ENCODE results near the gene ATP2A2.

ATP2A2 gene

DNA sequence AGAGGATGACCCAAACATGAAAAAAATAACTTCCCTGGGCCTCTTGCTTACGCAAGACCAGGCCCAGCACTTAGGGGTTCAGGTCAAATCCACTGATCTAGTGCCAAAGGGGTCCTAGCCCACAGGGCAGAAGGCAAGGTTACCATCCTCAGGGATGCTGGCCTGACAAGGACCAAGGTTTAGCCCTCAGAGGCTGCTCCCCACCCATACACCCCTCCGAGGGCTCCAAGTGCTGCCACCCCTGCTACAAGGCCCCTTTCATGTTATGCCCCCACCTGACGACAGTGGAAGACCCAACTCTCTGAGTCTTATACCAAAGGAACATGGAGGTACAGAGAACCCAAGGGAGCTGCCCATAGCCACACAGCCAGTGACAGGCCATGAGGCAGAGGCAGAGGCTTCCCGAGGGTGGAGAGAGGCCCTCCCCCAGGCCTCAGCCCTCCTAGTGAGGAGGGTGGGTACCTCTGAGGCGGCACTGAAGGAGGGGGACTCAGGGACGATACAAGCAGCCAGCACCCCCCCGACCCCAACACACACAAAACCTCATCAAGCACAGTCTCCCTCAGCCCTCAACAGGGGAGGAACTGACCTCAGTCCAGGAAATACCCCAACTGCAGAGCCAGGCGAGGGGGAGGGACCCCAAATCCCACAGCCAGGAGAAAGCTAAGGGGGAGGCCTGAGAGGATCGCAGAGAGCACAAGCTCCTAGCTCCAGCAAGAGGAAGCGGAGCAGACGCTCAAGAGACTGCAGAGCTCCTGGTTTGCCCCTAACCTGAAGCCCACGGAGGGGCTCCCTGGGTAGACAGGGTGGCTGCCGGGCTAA is 85.5 kb downstream of the ATP2A2 start:
- H3K4me3 ChIP-seq (ENCODE audit: low read length) = no peak overlapping the region
- no peak for DNase-seq (ENCODE audit: low read depth, low spot score)
- H3K27ac ChIP-seq (ENCODE audit: low read length) = no peak overlapping the region
- WGBS (ENCODE audit: insufficient coverage, insufficient read length) = no CpG with 5 or more reads among the region's 13 CpGs
- no peaks in the 10 kb centered on the region; the same call in 1 of the 2 replicates for H3K4me1 ChIP-seq (ENCODE audit: control insufficient read depth, insufficient read depth, low read length)
- H3K36me3 ChIP-seq (ENCODE audit: control insufficient read depth, insufficient read depth, low read length) = peaks cover 5% of the 10 kb centered on the region; the same call in 1 of the 2 replicates
- H3K9me3 ChIP-seq (ENCODE audit: control insufficient read depth, insufficient read depth, low read length) = no peaks in the 10 kb centered on the region
- H3K27me3 ChIP-seq (ENCODE audit: control insufficient read depth, insufficient read depth, low read length) = no peaks in the 10 kb centered on the region

DNA sequence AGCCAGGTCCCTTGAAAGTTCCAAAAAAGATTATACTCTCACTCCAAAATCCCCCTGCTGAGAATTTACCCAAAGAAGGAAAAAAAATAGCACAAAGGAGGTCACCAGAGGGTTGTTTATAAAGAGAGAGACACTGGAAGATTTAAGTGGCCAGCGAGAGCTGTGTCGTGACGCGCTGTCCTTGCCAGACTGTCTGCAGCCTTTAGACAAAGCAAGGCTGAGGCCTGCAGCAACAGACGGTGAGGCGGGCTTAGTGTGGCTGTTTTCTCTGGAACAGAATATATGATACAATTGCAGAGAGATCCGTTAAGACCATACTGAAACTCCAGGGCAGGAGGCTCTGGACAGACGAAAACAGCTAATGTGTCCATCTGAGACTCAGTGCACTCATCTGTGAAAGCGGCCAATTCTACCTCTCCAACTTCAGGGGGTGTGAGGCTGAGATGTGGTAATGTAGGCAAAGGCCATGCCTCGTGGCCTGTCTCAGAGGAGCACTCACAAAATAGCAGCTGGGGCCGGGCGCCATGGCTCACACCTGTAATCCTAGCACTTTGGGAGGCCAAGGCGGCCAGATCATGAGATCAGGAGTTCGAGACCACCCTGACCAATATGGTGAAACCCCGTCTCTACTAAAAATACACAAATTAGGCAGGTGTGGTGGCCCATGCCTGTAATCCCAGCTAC is 86.3 kb downstream of the ATP2A2 start:
- H3K27me3 ChIP-seq (ENCODE audit: control insufficient read depth, insufficient read depth, low read length) = no peaks in the 10 kb centered on the region
- no peak overlapping the region for H3K27ac ChIP-seq (ENCODE audit: low read length)
- H3K4me3 ChIP-seq (ENCODE audit: low read length) = no peak overlapping the region
- H3K9me3 ChIP-seq (ENCODE audit: control insufficient read depth, insufficient read depth, low read length) = no peaks in the 10 kb centered on the region
- peaks cover 11% of the 10 kb centered on the region; the same call in 1 of the 2 replicates for H3K36me3 ChIP-seq (ENCODE audit: control insufficient read depth, insufficient read depth, low read length)
- WGBS (ENCODE audit: insufficient coverage, insufficient read length) = no CpG with 5 or more reads among the region's 15 CpGs
- no peaks in the 10 kb centered on the region; the same call in 1 of the 2 replicates for H3K4me1 ChIP-seq (ENCODE audit: control insufficient read depth, insufficient read depth, low read length)
- no peak for DNase-seq (ENCODE audit: low read depth, low spot score)

DNA sequence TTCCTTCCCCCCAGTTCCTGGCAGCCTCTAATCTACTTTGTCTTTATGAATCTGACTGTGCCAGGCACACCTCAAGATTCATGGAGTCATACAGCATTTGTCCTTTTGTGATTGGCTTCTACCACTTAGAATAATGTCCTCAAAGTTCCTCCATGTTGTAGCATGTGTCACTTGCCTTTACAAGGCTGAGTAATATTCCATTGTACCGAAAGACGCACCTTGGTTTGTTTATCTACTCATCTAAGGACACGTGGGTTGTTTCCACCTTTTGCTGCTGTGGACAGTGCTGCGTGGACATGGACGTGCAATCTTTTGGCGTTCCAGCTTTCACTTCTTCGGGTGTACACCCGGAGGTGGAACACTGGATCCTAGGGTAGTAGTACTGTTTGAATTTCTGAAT is 88.9 kb downstream of the ATP2A2 start:
- Histone ChIP-seq H3K27me3 (ENCODE audit: control insufficient read depth, insufficient read depth, low read length) (no peaks in the 10 kb centered on the region), H3K27ac (ENCODE audit: low read length) (no peak overlapping the region), H3K4me1 (ENCODE audit: control insufficient read depth, insufficient read depth, low read length) (no peaks in the 10 kb centered on the region; the same call in 1 of the 2 replicates), H3K4me3 (ENCODE audit: low read length) (no peak overlapping the region), H3K9me3 (ENCODE audit: control insufficient read depth, insufficient read depth, low read length) (no peaks in the 10 kb centered on the region), H3K36me3 (ENCODE audit: control insufficient read depth, insufficient read depth, low read length) (peaks cover 23% of the 10 kb centered on the region)
- DNase-seq (ENCODE audit: low read depth, low spot score) = no peak
- WGBS (ENCODE audit: insufficient coverage, insufficient read length) = no CpG with 5 or more reads among the region's 8 CpGs

GRCh38 chr12:110370732-110371231 is 89.7 kb downstream of the ATP2A2 start:
- H3K4me1 ChIP-seq (ENCODE audit: control insufficient read depth, insufficient read depth, low read length) = no peaks in the 10 kb centered on the region; the same call in 1 of the 2 replicates
- H3K9me3 ChIP-seq (ENCODE audit: control insufficient read depth, insufficient read depth, low read length) = no peaks in the 10 kb centered on the region
- no peaks in the 10 kb centered on the region for H3K27me3 ChIP-seq (ENCODE audit: control insufficient read depth, insufficient read depth, low read length)
- H3K36me3 ChIP-seq (ENCODE audit: control insufficient read depth, insufficient read depth, low read length) = peaks cover 27% of the 10 kb centered on the region
- no peak for DNase-seq (ENCODE audit: low read depth, low spot score)
- H3K27ac ChIP-seq (ENCODE audit: low read length) = no peak overlapping the region
- no peak overlapping the region for H3K4me3 ChIP-seq (ENCODE audit: low read length)
- no CpG with 5 or more reads among the region's 13 CpGs for WGBS (ENCODE audit: insufficient coverage, insufficient read length)

DNA sequence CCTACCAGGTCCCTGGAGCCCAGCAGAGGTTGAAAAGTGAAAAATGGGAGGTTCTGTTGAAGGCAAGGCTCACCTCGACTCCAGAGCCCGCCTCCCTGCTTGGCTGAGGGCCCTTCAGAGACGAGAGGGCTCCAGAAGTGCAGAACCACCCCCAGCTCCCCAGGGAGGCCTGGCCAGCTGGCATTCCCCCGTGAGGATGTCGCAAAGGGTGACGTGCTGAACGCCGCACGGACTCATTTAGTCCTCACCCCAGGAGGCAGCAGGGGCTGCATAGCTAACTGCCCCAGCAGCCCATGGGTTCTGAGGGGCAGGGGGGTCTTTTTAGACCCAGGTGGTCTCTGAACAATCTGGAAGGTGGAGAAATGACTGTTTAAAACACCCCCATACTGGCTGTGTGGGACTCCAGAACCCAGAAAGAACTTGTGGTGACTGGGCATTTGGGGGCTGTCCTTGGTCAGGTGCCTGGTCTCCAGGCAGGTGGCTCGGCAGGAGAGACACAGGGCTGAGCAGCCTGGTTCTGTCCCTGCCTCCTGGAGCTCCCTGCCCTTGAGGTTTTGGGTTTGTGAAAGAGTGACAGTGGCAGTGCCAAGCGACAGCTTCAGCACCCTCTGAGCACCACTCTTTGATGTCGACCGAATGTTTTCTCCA is 90.5 kb downstream of the ATP2A2 start:
- no peak overlapping the region for H3K4me3 ChIP-seq (ENCODE audit: low read length)
- no peaks in the 10 kb centered on the region for H3K9me3 ChIP-seq (ENCODE audit: control insufficient read depth, insufficient read depth, low read length)
- whole genome bisulfite sequencing (ENCODE audit: insufficient coverage, insufficient read length) = no CpG with 5 or more reads among the region's 13 CpGs
- H3K4me1 ChIP-seq (ENCODE audit: control insufficient read depth, insufficient read depth, low read length) = no peaks in the 10 kb centered on the region; the same call in 1 of the 2 replicates
- no peaks in the 10 kb centered on the region for H3K27me3 ChIP-seq (ENCODE audit: control insufficient read depth, insufficient read depth, low read length)
- DNase-seq (ENCODE audit: low read depth, low spot score) = no peak
- peaks cover 31% of the 10 kb centered on the region for H3K36me3 ChIP-seq (ENCODE audit: control insufficient read depth, insufficient read depth, low read length)
- no peak overlapping the region for H3K27ac ChIP-seq (ENCODE audit: low read length)

DNA sequence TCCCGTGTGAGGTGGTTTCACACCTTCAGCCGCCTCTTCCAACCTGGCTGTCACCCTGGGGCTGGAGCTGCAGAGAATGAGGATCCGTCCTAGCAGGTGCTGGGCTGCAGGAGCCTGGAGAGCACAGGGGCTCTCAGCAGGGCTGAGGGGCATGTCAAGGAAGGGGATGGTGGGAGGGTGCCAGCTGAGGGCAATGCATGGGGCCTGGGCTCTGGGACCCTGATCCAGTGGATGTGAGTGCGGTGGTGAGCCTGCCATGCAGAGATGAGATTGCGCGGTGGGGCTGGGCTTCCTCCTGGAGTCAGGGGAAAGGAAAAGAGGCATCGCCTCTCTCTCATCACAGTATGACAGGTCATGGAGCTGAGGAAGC is 91.0 kb downstream of the ATP2A2 start:
- H3K27ac ChIP-seq (ENCODE audit: low read length) = no peak overlapping the region
- H3K4me3 ChIP-seq (ENCODE audit: low read length) = no peak overlapping the region
- no CpG with 5 or more reads among the region's 7 CpGs for WGBS (ENCODE audit: insufficient coverage, insufficient read length)
- H3K9me3 ChIP-seq (ENCODE audit: control insufficient read depth, insufficient read depth, low read length) = no peaks in the 10 kb centered on the region
- peaks cover 31% of the 10 kb centered on the region for H3K36me3 ChIP-seq (ENCODE audit: control insufficient read depth, insufficient read depth, low read length)
- no peaks in the 10 kb centered on the region for H3K27me3 ChIP-seq (ENCODE audit: control insufficient read depth, insufficient read depth, low read length)
- H3K4me1 ChIP-seq (ENCODE audit: control insufficient read depth, insufficient read depth, low read length) = no peaks in the 10 kb centered on the region; the same call in 1 of the 2 replicates
- no peak for DNase-seq (ENCODE audit: low read depth, low spot score)

GRCh38 chr12:110373025-110373424 is 92.0 kb downstream of the ATP2A2 start:
- Histone ChIP-seq H3K9me3 (ENCODE audit: control insufficient read depth, insufficient read depth, low read length) (no peaks in the 10 kb centered on the region), H3K27ac (ENCODE audit: low read length) (no peak overlapping the region), H3K4me3 (ENCODE audit: low read length) (no peak overlapping the region), H3K36me3 (ENCODE audit: control insufficient read depth, insufficient read depth, low read length) (peaks cover 35% of the 10 kb centered on the region), H3K27me3 (ENCODE audit: control insufficient read depth, insufficient read depth, low read length) (no peaks in the 10 kb centered on the region), H3K4me1 (ENCODE audit: control insufficient read depth, insufficient read depth, low read length) (no peaks in the 10 kb centered on the region; the same call in 1 of the 2 replicates)
- no CpG with 5 or more reads among the region's 4 CpGs for WGBS (ENCODE audit: insufficient coverage, insufficient read length)
- no peak for DNase-seq (ENCODE audit: low read depth, low spot score)

DNA sequence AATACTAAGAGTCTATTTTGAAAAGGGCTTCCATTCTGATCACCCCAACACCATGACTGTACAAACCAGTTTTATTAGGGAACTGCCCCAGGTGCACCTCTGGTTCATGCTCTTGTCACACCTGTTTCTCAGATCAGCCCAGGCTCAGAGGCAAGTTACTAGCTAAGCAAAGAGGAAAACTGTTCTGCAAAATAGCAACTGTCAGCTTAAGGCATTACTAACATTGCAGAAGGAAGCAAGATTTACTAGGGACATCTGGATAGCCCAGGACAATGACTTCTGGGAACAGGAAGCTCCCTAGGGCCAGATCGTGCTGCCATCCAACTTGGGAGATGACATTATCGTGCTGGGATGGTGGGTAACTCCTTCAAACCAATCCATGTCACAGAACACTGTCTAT is 92.4 kb downstream of the ATP2A2 start:
- Histone ChIP-seq H3K4me3 (ENCODE audit: low read length) (no peak overlapping the region), H3K36me3 (ENCODE audit: control insufficient read depth, insufficient read depth, low read length) (peaks cover 37% of the 10 kb centered on the region), H3K27me3 (ENCODE audit: control insufficient read depth, insufficient read depth, low read length) (no peaks in the 10 kb centered on the region), H3K27ac (ENCODE audit: low read length) (no peak overlapping the region), H3K9me3 (ENCODE audit: control insufficient read depth, insufficient read depth, low read length) (no peaks in the 10 kb centered on the region), H3K4me1 (ENCODE audit: control insufficient read depth, insufficient read depth, low read length) (no peaks in the 10 kb centered on the region; the same call in 1 of the 2 replicates)
- DNase-seq (ENCODE audit: low read depth, low spot score) = no peak
- WGBS (ENCODE audit: insufficient coverage, insufficient read length) = no CpG with 5 or more reads among the region's 2 CpGs

- Histone ChIP-seq H3K9me3 (ENCODE audit: control insufficient read depth, insufficient read depth, low read length) (no peaks in the 10 kb centered on the region), H3K36me3 (ENCODE audit: control insufficient read depth, insufficient read depth, low read length) (peaks cover 40% of the 10 kb centered on the region), H3K4me1 (ENCODE audit: control insufficient read depth, insufficient read depth, low read length) (no peaks in the 10 kb centered on the region; the same call in 1 of the 2 replicates), H3K27ac (ENCODE audit: low read length) (no peak overlapping the region), H3K4me3 (ENCODE audit: low read length) (no peak overlapping the region), H3K27me3 (ENCODE audit: control insufficient read depth, insufficient read depth, low read length) (no peaks in the 10 kb centered on the region)
- no peak for DNase-seq (ENCODE audit: low read depth, low spot score)
- WGBS (ENCODE audit: insufficient coverage, insufficient read length) = no CpG with 5 or more reads among the region's 13 CpGs
Measured at GRCh38 chr12:110373962-110374611, 93.0 kb downstream of the ATP2A2 start.

Data from iPS DF 6.9 (cell line).